ENCODE measurements around the gene RAMP1. TPM values are rescaled to one million over a fixed set of nuclear protein-coding genes. Genes with fewer than 3 reads are reported as not detected.

RAMP1 gene
- total RNA-seq, 8 experiments from 2014 or later: 0.81 to 20.9 (median 1.6) TPM

DNA sequence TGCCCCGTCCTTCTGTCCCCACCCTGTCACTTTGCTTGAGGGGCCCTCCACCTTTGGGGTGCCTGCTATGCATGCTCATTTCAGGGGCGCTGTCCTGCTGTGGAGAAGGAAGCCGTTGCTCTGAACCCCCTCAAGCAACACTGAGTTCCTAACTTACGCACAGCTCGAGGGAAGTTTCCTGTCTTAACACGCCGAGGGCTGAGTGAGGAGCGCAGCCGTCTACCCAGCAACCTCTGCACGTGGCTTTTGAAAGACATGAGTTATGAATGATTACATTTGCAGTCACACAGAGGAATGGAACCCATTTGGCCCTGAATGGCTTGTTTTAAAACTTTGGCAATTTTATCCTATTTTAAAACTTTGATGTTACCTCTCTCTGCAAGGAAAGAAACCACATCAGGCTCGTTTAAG, 14.0 kb downstream of the RAMP1 start:
- WGBS, 10 experiments: 50 to 100% (median 80%) methylated on average over 1 to 9 of the region's 11 CpGs; no CpG with 5 or more reads in 2 of the 10 experiments
- no peak for ATAC-seq (replicated peaks in 6 of 8)
- Histone ChIP-seq H3K27ac (no peak overlapping the region), H3K4me1 (replicated peaks in 1 of 2) (peaks cover 13 to 17% of the 10 kb centered on the region in 2 donors), H3K4me3 (no peak overlapping the region)
- in situ Hi-C loops (cut with MboI; ENCODE audit: low pct_unique_long_range_greater_than_20kb in 2 of 9, low sequenced_read_pairs in 9 of 9, unreplicated experiment in 9 of 9): loop anchor here in 7 of 9 experiments (25.0 kb wide), 1 partner anchor 389 kb away; no protein-coding TSS in a partner anchor

DNA sequence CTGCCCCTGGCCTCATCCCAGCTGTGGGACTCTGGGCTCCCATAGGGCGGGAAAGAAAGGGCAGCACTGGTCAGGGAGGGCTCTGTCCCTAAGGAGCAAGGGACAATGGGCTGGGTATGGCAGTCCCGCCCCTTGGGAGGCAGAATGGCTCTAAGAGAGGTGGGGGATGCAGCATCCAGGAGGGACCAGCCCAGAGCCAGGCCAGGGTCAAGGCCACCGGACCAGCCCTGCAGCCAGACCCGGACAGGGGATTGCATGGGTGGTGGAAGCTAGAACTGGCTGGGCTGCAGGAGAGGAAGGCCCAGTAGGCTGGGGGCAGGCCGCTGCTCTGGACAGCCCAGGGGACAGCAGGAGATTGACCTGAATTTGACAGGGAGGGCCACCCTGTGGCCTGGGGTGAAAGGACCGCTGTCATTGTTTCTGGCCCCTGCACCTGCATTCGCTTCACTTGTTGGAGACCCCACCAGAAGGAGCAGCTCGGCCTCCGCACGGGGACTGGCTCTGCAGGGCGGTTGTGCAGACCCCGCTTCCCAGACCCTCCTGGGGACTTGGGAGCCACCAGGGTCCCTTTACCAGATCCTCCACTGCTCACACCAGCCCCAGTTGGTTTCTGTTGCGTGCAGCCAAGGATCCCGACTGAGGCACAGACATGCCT, 14.6 kb downstream of the RAMP1 start:
- 33 to 100% (median 76%) methylated on average over 1 to 6 of the region's 14 CpGs; no CpG with 5 or more reads in 6 of the 10 experiments for WGBS, 10 experiments
- in situ Hi-C loops (cut with MboI; ENCODE audit: low pct_unique_long_range_greater_than_20kb in 2 of 9, low sequenced_read_pairs in 9 of 9, unreplicated experiment in 9 of 9): loop anchor here in 7 of 9 experiments (25.0 kb wide), 1 partner anchor 388 kb away; no protein-coding TSS in a partner anchor
- H3K27ac ChIP-seq: no peak overlapping the region
- peaks cover 19 to 22% of the 10 kb centered on the region in 2 donors for H3K4me1 ChIP-seq (replicated peaks in 1 of 2)
- no peak overlapping the region for H3K4me3 ChIP-seq
- peak in 1 of 8 experiments; percentile 12 for ATAC-seq (replicated peaks in 6 of 8)

DNA sequence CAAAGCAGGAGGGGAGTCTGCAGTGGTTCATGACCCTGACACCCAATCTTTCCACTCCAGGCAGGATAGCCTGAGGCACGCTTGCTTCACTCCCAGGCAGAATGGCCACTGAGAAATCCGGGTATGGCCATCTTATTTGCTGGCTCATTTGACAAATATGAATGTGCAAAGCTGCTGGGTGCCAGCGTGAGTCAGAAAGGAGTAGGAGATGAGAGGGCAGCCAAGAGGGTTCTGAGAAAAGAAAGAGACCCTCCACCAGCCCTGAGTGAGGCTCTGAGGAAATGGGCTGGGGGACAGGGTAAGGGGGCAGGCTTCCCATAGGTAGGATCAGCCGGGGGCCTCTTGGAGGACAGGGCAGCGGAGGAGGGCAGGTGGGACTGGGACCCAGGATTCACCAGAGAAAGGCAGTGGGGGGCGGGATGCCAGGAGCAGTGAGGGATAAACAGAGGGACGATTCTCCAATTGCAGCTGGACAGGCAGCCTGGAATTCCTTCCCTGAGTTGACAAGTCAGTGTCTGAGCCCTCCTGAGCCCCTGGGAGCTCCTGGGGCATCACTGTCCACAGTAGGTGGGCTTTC, 15.2 kb downstream of the RAMP1 start:
- no peak overlapping the region for H3K27ac ChIP-seq
- H3K4me1 ChIP-seq (replicated peaks in 1 of 2): peaks cover 26 to 28% of the 10 kb centered on the region in 2 donors
- in situ Hi-C loops (cut with MboI; ENCODE audit: low pct_unique_long_range_greater_than_20kb in 2 of 9, low sequenced_read_pairs in 9 of 9, unreplicated experiment in 9 of 9): loop anchor here in 7 of 9 experiments (25.0 kb wide), 1 partner anchor 388 kb away; no protein-coding TSS in a partner anchor
- H3K4me3 ChIP-seq: no peak overlapping the region
- 14 to 100% (median 51%) methylated on average over 1 to 4 of the region's 7 CpGs; no CpG with 5 or more reads in 6 of the 10 experiments for WGBS, 10 experiments
- peak in 1 of 8 experiments; percentile 66 for ATAC-seq (replicated peaks in 6 of 8)

DNA sequence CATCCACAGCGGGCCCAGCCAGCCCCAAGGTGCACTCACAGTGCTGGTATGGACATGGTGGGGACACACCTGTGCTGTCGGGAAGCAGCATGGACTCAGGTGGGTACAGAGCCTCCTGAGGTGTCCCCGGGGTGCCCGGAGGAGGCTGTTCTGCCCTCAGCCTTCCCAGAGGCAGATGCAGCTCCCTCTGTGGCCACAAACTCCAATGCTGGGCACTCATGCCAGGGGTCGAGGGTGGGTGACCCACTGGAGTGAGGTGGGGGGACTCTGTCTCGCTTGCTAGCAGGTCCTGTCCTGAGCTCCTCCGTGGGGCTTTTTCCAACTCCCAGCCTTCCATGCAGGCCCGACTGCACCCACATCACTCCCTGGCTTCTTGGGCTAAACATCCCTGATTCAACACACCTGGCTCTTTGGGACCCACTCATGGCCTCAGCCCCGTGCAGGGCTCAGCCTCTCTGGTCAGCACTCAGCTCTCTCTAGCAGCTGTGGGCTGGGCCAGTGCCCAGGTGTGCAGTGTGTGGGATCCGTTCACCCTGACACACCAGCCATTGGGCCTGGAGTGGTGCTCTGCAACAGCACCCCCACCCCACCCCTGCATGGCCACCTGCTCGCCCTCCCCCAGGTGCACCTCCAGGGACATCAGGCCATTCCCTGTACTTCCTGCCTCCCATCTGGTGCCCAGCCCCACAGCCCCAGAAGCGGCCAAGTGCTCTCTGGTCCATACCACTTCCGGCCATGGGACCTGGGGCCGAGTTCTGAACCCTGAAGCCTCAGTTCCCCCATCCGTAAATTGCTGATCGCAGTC, 16.0 kb downstream of the RAMP1 start:
- in situ Hi-C loops (cut with MboI; ENCODE audit: low pct_unique_long_range_greater_than_20kb in 2 of 9, low sequenced_read_pairs in 9 of 9, unreplicated experiment in 9 of 9): no loop called here
- WGBS, 10 experiments: 20 to 100% (median 78%) methylated on average over 1 to 4 of the region's 16 CpGs; no CpG with 5 or more reads in 6 of the 10 experiments
- peaks cover 28 to 34% of the 10 kb centered on the region in 2 donors for H3K4me1 ChIP-seq (replicated peaks in 1 of 2)
- H3K27ac ChIP-seq: no peak overlapping the region
- no peak overlapping the region for H3K4me3 ChIP-seq
- no peak for ATAC-seq (replicated peaks in 6 of 8)

DNA sequence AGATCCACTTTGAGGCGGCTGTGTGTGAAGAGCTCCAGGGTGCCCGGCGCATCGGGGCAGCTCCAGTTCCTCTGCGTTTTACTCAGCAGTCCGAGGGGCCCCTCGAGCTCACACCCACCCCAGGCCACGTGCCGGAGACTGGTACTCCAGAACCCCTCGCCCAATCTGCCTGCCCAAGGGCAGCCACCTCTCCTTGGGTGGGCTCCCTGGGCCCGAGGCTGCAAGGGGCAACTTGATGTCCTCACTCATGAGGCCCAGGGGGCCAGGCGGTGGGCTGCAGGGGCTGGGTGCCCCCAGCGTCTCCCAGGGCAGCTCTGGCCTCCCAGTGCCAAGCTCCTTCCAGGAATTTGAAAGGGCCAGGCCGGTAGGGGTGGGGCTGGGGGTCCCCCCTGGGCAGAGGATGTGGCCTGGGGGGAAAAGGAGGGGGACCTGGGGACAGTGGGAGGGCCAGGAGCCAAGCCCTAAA, 16.7 kb downstream of the RAMP1 start:
- H3K27ac ChIP-seq: no peak overlapping the region
- 83 to 96% methylated on average over 5 to 11 of the region's 14 CpGs; no CpG with 5 or more reads in 8 of the 10 experiments for WGBS, 10 experiments
- H3K4me3 ChIP-seq: no peak overlapping the region
- no peak for ATAC-seq (replicated peaks in 6 of 8)
- in situ Hi-C loops (cut with MboI; ENCODE audit: low pct_unique_long_range_greater_than_20kb in 2 of 9, low sequenced_read_pairs in 9 of 9, unreplicated experiment in 9 of 9): no loop called here
- peaks cover 28 to 34% of the 10 kb centered on the region in 2 donors for H3K4me1 ChIP-seq (replicated peaks in 1 of 2)

DNA sequence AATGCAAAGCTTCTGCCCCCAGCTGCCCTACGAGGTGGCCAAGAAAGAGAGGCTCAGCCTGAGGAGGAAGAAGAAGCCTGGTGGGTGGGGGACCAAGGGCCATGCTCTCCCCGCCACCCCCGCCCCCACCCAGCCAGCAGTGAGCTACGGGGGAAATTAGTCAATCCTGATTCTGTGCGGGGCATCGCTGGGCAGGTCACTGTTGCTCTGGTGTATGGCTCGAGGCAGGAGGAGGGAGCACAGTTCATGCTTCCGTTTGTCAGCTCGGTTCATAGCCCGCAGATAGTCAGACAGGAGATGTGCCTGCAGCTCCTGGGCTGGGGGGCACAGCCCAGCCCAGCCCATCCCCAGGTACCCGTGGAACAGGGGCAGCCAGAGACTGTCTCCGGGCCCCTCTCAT, 17.1 kb downstream of the RAMP1 start:
- Histone ChIP-seq H3K27ac (no peak overlapping the region), H3K4me3 (no peak overlapping the region), H3K4me1 (replicated peaks in 1 of 2) (peaks cover 28 to 34% of the 10 kb centered on the region in 2 donors)
- ATAC-seq (replicated peaks in 6 of 8): no peak
- in situ Hi-C loops (cut with MboI; ENCODE audit: low pct_unique_long_range_greater_than_20kb in 2 of 9, low sequenced_read_pairs in 9 of 9, unreplicated experiment in 9 of 9): no loop called here
- WGBS, 10 experiments: 75% methylated on average over 4 of the region's 12 CpGs; no CpG with 5 or more reads in 9 of the 10 experiments

DNA sequence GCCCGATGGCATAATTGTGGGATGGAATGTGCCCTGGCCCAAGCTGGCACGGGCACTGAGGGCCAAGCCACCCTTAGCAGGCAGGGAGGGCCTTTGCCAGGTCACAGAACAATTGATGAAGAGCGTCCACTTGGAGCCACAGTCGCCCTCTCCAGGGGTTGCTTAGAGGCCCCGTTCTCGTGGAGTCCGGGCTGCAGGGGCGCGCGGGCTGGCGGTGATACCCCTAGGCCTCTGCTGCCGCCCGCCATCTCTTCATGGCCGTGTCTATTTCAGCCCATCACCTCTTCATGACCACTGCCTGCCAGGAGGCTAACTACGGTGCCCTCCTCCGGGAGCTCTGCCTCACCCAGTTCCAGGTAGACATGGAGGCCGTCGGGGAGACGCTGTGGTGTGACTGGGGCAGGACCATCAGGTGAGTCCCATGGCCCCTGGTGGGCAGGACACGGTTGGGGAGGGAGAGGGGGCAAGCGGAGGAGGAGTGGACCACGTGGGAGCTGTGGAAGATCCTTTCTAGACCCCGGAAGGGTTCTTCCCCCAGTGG, 17.6 kb downstream of the RAMP1 start:
- no peak for ATAC-seq (replicated peaks in 6 of 8)

DNA sequence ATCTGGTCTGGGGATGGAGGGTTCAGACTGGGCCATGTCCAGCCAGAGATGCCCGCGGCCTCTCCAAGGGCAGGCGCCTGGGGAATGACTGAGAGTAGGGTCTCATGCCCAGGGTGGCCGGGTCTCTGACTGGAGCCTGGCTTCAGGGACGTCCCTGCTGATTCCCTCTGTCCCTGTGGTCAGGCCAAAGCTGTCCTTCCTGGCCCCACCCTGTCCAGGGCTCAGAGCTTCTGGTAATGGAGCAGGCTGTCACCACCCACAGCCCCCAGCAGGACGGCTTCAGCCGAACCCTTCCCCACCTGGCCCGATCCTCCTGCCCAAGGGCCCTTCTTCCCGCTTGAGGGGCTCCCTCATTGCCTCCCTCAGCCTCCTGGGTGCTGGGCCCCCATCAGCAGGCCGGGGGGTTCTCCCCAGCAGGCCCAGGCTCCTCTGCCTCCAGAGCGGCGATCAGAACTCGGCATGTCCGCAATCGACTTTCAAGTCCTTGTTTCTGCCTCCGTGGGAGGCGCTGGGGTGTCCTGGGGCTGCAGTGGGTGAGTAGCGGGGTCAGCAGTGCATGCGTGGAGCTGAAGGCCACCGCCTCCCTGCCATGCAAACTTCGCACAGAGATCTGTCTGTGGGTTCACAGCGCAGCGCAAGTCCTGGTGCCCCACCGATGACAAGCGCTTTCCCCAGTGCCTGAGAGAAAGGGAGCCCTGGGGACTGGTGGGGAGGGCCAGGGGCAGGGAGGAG, 18.3 kb downstream of the RAMP1 start:
- in situ Hi-C loops (cut with MboI; ENCODE audit: low pct_unique_long_range_greater_than_20kb in 2 of 9, low sequenced_read_pairs in 9 of 9, unreplicated experiment in 9 of 9): no loop called here
- Histone ChIP-seq H3K27ac (peak overlapping the region in 1 of 2 donors; percentile 69), H3K4me3 (no peak overlapping the region), H3K4me1 (replicated peaks in 1 of 2) (peaks cover 28 to 34% of the 10 kb centered on the region in 2 donors)
- ATAC-seq (replicated peaks in 6 of 8): no peak
- WGBS, 10 experiments: 60 to 100% (median 80%) methylated on average over 1 to 3 of the region's 25 CpGs; no CpG with 5 or more reads in 7 of the 10 experiments

More for the DNA sequence above, 17.6 kb downstream of the RAMP1 start:
- Histone ChIP-seq H3K4me1 (replicated peaks in 1 of 2) (peaks cover 28 to 34% of the 10 kb centered on the region in 2 donors), H3K27ac (no peak overlapping the region), H3K4me3 (no peak overlapping the region)
- WGBS, 10 experiments: no CpG with 5 or more reads among the region's 23 CpGs
- in situ Hi-C loops (cut with MboI; ENCODE audit: low pct_unique_long_range_greater_than_20kb in 2 of 9, low sequenced_read_pairs in 9 of 9, unreplicated experiment in 9 of 9): no loop called here

DNA sequence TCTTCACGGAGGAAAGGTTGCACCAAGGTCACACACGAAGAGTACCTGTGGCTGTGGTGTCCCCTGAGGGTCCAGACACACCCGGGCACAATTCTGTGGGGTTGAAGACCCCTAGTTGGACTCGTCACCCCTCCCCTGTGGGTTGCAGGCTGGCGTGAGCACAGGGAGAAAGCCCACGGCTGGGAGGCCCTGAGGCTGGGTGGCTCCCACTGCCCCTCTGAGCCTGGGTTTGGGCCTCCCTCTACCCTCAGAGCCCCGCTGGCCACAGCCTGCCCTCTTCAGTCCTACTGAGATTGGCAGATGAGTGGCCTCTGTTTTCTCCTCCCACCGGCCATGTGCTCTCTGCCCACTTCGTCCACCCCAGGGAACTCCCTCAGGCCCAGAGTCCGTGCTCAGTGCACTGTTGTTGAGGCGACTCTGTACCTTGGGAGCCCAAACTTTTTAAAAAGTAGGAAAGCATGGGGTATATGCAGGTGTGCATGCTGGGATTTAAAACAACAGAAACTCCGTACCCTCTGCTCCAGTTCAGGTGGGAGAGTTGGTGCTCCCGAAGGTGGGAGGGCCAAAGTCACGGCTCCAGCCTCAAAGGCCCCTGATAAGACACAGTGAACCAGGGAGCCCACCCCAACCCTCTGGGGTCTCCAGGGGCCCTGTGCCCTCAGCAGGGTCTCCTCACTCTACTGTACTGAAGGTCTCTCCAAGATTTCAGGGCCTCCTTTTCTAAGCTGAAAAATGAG, 19.1 kb downstream of the RAMP1 start:
- peak overlapping the region in 1 of 2 donors; percentile 69 for H3K27ac ChIP-seq
- no peak overlapping the region for H3K4me3 ChIP-seq
- ATAC-seq (replicated peaks in 6 of 8): peak in 7 of 8 experiments; percentile 24 to 56 (median 53)
- 80 to 100% (median 95%) methylated on average over 1 to 4 of the region's 14 CpGs; no CpG with 5 or more reads in 4 of the 10 experiments for WGBS, 10 experiments
- in situ Hi-C loops (cut with MboI; ENCODE audit: low pct_unique_long_range_greater_than_20kb in 2 of 9, low sequenced_read_pairs in 9 of 9, unreplicated experiment in 9 of 9): no loop called here
- peaks cover 21 to 30% of the 10 kb centered on the region in 2 donors for H3K4me1 ChIP-seq (replicated peaks in 1 of 2)

DNA sequence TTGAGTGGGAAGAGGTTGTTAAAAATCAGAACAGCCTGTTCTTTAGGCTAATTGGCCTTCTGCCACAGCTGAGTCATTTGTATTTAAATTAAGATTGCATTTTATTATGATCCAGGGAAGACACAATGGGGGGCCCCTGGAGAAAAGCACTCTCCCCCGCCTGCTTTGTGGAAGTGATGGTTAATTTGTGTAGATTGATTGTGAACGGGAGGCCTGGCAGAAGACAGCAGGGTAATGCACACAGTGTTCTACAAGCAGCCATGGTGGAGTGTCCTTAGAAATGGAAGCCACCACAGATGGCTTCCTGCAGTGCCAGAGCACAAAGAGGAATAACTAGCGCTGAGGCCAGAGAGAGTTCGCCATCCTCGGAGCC, 19.6 kb downstream of the RAMP1 start:
- in situ Hi-C loops (cut with MboI; ENCODE audit: low pct_unique_long_range_greater_than_20kb in 2 of 9, low sequenced_read_pairs in 9 of 9, unreplicated experiment in 9 of 9): no loop called here
- no peak overlapping the region for H3K4me3 ChIP-seq
- H3K27ac ChIP-seq: peak overlapping the region; percentile 22 to 30
- peak; percentile 52 to 86 (median 73) for ATAC-seq (replicated peaks in 6 of 8)
- WGBS, 10 experiments: 13 to 83% (median 26%) methylated on average over 1 to 4 of the region's 5 CpGs; no CpG with 5 or more reads in 3 of the 10 experiments
- peaks cover 20 to 34% of the 10 kb centered on the region in 2 donors for H3K4me1 ChIP-seq (replicated peaks in 1 of 2)

DNA sequence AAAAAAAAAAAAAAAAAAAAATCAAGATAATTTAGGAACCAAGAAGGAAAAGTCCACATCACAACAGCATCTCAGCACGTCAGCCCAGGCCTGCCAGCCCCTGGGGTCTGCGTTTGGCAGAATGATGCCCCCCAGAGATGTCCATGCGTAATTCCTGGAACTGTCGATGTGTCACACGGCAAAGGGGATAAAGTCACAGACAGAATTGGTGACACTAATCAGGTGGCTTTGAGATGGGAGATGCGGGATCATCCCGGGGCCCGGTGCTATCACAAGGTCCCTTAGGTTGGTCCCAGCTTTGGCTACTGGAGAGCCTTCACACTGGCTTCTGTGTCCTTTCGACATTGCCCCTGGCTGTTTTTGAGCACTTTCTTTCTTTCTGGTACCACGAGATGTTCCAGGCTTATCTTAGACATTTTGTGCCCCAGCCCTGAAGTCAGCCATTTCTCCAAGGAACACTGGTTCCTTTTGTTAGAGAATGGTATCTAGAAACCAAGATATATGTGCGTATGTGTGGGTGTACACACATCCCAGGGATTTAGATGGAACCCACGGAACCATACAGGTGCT, 20.7 kb downstream of the RAMP1 start:
- peak overlapping the region in 1 of 2 donors; percentile 30 for H3K27ac ChIP-seq
- in situ Hi-C loops (cut with MboI; ENCODE audit: low pct_unique_long_range_greater_than_20kb in 2 of 9, low sequenced_read_pairs in 9 of 9, unreplicated experiment in 9 of 9): no loop called here
- no peak for ATAC-seq (replicated peaks in 6 of 8)
- H3K4me1 ChIP-seq (replicated peaks in 1 of 2): peaks cover 28 to 44% of the 10 kb centered on the region in 2 donors
- H3K4me3 ChIP-seq: no peak overlapping the region
- 67 to 100% (median 94%) methylated on average over 1 to 7 of the region's 12 CpGs; no CpG with 5 or more reads in 1 of the 10 experiments for WGBS, 10 experiments

All from motor neuron (in vitro differentiated cells).